ENCODE results near the gene VWC2L.

VWC2L gene

DNA sequence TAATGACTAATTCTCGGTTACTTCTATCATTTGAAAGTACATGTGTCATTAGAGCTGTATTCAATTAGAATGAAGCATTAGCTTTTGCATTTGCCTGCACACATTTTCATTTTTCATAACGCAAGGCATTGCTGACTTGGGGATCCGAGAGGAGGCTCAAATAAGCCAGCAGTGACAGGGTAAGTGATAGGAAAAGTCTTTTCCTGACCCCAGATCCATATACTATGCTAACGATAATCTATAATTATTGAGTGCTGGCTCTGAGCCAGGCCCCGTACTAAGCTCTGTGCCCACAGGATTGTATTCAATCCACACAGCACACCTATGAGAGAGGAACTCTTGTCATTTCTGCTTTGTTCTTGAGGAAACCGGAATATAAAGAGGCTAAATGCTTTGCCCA is 168.2 kb downstream of the VWC2L start:
- in situ Hi-C loops (cut with MboI; ENCODE audit: low sequenced_read_pairs): no loop called here

DNA sequence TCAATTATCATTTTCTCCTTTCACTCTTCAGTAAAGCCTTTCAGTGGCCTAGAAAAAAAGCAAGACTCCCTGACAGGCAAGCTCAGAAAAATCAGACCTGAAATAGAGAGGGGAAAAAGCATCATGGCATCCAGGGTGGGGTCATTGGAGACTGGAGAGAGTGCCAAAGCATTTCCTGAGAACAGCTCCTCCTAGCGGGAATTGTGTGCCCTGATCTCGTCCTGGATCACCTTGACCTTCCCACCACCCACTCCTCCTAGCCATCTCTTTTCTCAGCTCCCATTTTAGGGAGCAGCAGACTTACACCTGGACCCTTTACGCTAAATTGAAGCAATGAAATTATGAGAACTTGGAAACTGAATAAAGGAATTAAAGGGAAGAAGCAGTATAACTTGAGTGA is 176.6 kb downstream of the VWC2L start:
- in situ Hi-C loops (cut with MboI; ENCODE audit: low sequenced_read_pairs): no loop called here

- in situ Hi-C loops (cut with MboI; ENCODE audit: low sequenced_read_pairs): no loop called here
These were observed 180.5 kb downstream of the VWC2L start for GRCh38 chr2:214591366-214591765.

GRCh38 chr2:214592011-214592410 is 181.2 kb downstream of the VWC2L start:
- in situ Hi-C loops (cut with MboI; ENCODE audit: low sequenced_read_pairs): no loop called here

DNA sequence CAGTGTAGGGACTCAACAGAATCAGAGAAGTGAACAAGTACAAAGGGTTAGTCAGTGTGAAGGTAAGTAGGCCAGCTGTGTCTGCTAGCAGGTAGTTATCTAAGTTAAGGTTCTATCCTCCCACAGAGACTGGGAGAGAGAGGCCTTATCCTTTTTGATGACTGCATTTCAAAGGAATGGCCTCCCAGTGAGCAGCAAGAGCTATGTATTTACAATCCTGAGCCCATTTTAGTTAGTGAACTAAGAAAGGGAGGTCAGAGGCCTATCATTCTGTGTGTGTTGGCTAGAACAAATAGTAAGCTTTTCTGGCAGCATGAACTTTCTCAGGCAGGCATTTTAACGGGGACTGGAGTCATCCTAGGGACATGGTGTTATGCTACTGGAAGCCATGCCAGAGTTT is 182.9 kb downstream of the VWC2L start:
- in situ Hi-C loops (cut with MboI; ENCODE audit: low sequenced_read_pairs): no loop called here

- in situ Hi-C loops (cut with MboI; ENCODE audit: low sequenced_read_pairs): no loop called here
These were observed 191.2 kb downstream of the VWC2L start for GRCh38 chr2:214601852-214602633.

DNA sequence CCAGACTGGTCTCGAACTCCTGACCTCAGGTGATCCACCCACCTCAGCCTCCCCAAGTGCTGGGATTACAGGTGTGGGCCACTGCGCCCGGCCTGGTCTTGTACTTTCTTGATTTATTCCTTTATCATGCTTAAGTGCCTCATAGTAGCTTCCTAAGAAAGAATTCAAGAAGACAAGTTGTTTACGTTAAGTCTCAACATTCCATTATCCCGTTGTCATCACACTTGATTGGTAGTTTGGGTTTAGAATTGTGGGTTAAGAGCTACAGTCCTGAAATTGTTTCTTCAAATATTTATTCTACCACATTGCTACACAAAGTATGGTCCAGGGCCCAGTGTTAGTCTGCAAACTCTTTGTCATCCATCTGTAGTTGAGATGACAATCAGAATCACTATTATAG is 194.0 kb downstream of the VWC2L start:
- in situ Hi-C loops (cut with MboI; ENCODE audit: low sequenced_read_pairs): no loop called here

DNA sequence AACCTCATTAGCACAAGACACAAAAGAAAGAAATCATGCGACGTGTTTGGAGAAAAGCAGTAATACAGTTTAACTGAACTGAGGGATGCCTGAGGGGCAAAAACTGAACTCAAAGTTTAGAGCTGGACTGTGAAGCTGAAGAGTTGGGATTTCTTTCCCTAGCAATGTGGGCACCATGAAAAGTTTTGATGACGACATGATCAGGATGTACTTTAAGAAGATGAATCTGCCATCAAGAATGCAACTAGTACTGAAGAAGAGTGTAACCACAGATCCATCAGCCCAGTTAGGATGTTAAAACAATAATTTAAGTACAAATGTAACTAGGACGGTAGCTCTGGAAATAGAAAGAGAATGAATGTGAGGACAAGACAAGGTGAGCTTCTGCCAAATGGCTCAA is 196.2 kb downstream of the VWC2L start:
- in situ Hi-C loops (cut with MboI; ENCODE audit: low sequenced_read_pairs): no loop called here

- in situ Hi-C loops (cut with MboI; ENCODE audit: low sequenced_read_pairs): no loop called here
These were observed 200.2 kb downstream of the VWC2L start for GRCh38 chr2:214611015-214611414.

GRCh38 chr2:214624166-214624760 is 213.4 kb downstream of the VWC2L start:
- in situ Hi-C loops (cut with MboI; ENCODE audit: low sequenced_read_pairs): no loop called here

DNA sequence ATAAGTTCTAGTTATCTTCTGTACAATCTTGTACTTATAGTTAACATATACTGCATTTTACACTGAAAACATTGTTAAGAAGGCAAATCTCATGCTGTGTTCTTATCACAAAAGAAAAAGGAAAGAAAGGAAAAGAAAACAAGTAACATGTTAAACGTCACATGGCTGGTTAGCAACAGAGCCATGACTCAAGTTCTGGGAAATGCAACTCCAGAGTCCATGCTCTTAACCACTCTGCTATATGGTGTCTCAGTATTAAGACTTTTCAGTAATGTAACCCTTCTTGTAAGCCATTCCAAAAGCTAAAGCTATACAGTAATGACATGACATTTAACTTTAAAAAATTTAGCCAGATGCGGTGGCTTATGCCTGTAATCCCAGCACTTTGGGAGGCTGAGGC is 217.2 kb downstream of the VWC2L start:
- in situ Hi-C loops (cut with MboI; ENCODE audit: low sequenced_read_pairs): no loop called here
